ENCODE measurements around the gene GATB. TPM values are rescaled to one million over a fixed set of nuclear protein-coding genes. Genes with fewer than 3 reads are reported as not detected.

Gene GATB
- polyA plus RNA-seq, 1 donor (not counting 4 experiments of a cell fraction or from before 2014, with no cell fraction given), result 31.0 TPM

DNA sequence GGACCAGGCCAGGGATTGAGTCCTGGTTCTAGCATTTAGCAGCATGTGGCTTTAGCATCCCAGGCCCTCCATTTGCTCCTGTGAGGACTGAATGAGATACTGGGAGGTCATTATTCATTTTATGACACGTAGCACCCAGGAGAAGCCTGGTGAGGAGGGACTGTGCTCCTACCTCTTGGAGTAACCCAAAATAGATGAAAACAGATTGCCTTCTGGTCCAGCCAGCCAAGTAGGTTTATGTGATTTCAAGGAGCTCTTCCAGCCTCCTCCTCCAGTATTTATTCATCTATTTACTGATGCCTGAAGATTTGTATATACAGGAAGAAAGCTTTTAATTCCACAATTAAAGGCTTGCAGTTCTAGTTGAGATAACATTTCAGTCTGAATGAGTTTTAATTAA lies 109.3 kb downstream of the GATB start:
- no peak for DNase-seq (ENCODE audit: low read depth, low spot score)
- no peaks in the 10 kb centered on the region for H3K4me1 ChIP-seq (ENCODE audit: control insufficient read depth, extremely low read depth, insufficient read depth, low read length)
- no peak overlapping the region for H3K27ac ChIP-seq (ENCODE audit: control insufficient read depth, insufficient read depth, low read length)
- no peaks in the 10 kb centered on the region for H3K27me3 ChIP-seq (ENCODE audit: control insufficient read depth, extremely low read depth, insufficient read depth, low read length)
- H3K79me2 ChIP-seq (ENCODE audit: control insufficient read depth, insufficient read depth, low read length), result no peaks in the 10 kb centered on the region
- dilution Hi-C loops (cut with MboI; ENCODE audit: extremely low pct_ligation_motif_present, low sequenced_read_pairs), result no loop called here
- FAIRE-seq, result no peak
- no peak overlapping the region for H3K4me2 ChIP-seq (ENCODE audit: control insufficient read depth, extremely low read depth, insufficient read depth, low read depth, low read length)
- H3K4me3 ChIP-seq (ENCODE audit: control insufficient read depth in 2 of 3, extremely low read depth in 1 of 3, insufficient read depth in 2 of 3, low read depth in 1 of 3, low read length in 3 of 3), result no peak overlapping the region
- no peak overlapping the region for H2AFZ ChIP-seq (ENCODE audit: control insufficient read depth, low read length)
- TF ChIP-seq, protein P1, sequence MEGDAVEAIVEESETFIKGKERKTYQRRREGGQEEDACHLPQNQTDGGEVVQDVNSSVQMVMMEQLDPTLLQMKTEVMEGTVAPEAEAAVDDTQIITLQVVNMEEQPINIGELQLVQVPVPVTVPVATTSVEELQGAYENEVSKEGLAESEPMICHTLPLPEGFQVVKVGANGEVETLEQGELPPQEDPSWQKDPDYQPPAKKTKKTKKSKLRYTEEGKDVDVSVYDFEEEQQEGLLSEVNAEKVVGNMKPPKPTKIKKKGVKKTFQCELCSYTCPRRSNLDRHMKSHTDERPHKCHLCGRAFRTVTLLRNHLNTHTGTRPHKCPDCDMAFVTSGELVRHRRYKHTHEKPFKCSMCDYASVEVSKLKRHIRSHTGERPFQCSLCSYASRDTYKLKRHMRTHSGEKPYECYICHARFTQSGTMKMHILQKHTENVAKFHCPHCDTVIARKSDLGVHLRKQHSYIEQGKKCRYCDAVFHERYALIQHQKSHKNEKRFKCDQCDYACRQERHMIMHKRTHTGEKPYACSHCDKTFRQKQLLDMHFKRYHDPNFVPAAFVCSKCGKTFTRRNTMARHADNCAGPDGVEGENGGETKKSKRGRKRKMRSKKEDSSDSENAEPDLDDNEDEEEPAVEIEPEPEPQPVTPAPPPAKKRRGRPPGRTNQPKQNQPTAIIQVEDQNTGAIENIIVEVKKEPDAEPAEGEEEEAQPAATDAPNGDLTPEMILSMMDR (optimal IDR thresholded peaks at IDR 0.05 in 1 of 3, IDR thresholded peaks at IDR 0.05 in 1 of 3, conservative IDR thresholded peaks at IDR 0.05 in 1 of 3; ENCODE audit: extremely low read depth in 1 of 3, insufficient read depth in 2 of 3, low read length in 3 of 3), result no peak
- no peak for TF ChIP-seq EZH2 (IDR thresholded peaks at IDR 0.05; ENCODE audit: low read length)
- H4K20me1 ChIP-seq (ENCODE audit: control insufficient read depth, extremely low read depth, insufficient read depth, low read length), result no peaks in the 10 kb centered on the region
- no peak overlapping the region for H3K9ac ChIP-seq (ENCODE audit: control insufficient read depth, extremely low read depth, insufficient read depth, low read length)
- H3K9me3 ChIP-seq (ENCODE audit: control insufficient read depth, low read depth, low read length), result no peaks in the 10 kb centered on the region
- no peaks in the 10 kb centered on the region for H3K9me1 ChIP-seq (ENCODE audit: control insufficient read depth, extremely low read depth, insufficient read depth, low read length)
- peaks cover 0 to 20% of the 10 kb centered on the region in 2 experiments for H3K36me3 ChIP-seq (ENCODE audit: control insufficient read depth in 2 of 2, extremely low read depth in 1 of 2, insufficient read depth in 2 of 2, low read length in 2 of 2)

DNA sequence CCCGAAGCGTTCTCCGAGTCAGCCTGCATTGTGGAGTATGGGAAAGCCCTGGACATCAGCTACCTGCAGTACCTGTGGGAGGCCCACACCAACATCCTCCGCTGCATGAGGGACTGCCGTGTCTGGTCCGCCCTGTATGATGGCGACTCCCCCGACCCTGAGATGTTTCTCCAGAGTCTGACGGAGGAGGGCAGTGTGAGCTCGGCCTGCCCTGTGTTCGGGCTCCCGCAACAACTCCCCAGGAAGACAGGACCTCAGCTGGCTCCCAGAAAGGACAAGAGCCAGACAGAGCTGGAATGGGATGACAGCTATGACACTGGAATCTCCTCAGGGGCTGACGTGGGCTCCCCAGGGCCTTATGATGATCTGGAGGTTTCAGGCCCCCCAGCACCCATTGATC lies 111.3 kb downstream of the GATB start:
- peaks cover 0 to 18% of the 10 kb centered on the region in 2 experiments for H3K36me3 ChIP-seq (ENCODE audit: control insufficient read depth in 2 of 2, extremely low read depth in 1 of 2, insufficient read depth in 2 of 2, low read length in 2 of 2)
- FAIRE-seq, result no peak

More for the DNA sequence above, 111.3 kb downstream of the GATB start:
- no peaks in the 10 kb centered on the region for H3K79me2 ChIP-seq (ENCODE audit: control insufficient read depth, insufficient read depth, low read length)
- dilution Hi-C loops (cut with MboI; ENCODE audit: extremely low pct_ligation_motif_present, low sequenced_read_pairs), result no loop called here
- H3K27me3 ChIP-seq (ENCODE audit: control insufficient read depth, extremely low read depth, insufficient read depth, low read length), result no peaks in the 10 kb centered on the region
- H3K4me2 ChIP-seq (ENCODE audit: control insufficient read depth, extremely low read depth, insufficient read depth, low read depth, low read length), result no peak overlapping the region
- no peak for DNase-seq (ENCODE audit: low read depth, low spot score)
- H3K9me3 ChIP-seq (ENCODE audit: control insufficient read depth, low read depth, low read length), result no peaks in the 10 kb centered on the region
- no peak overlapping the region for H2AFZ ChIP-seq (ENCODE audit: control insufficient read depth, low read length)
- no peaks in the 10 kb centered on the region for H4K20me1 ChIP-seq (ENCODE audit: control insufficient read depth, extremely low read depth, insufficient read depth, low read length)
- no peak overlapping the region for H3K4me3 ChIP-seq (ENCODE audit: control insufficient read depth in 2 of 3, extremely low read depth in 1 of 3, insufficient read depth in 2 of 3, low read depth in 1 of 3, low read length in 3 of 3)
- no peak overlapping the region for H3K9ac ChIP-seq (ENCODE audit: control insufficient read depth, extremely low read depth, insufficient read depth, low read length)
- no peaks in the 10 kb centered on the region for H3K4me1 ChIP-seq (ENCODE audit: control insufficient read depth, extremely low read depth, insufficient read depth, low read length)
- no peaks in the 10 kb centered on the region for H3K9me1 ChIP-seq (ENCODE audit: control insufficient read depth, extremely low read depth, insufficient read depth, low read length)
- no peak for TF ChIP-seq EZH2 (IDR thresholded peaks at IDR 0.05; ENCODE audit: low read length)
- TF ChIP-seq, protein P1 (optimal IDR thresholded peaks at IDR 0.05 in 1 of 3, IDR thresholded peaks at IDR 0.05 in 1 of 3, conservative IDR thresholded peaks at IDR 0.05 in 1 of 3; ENCODE audit: extremely low read depth in 1 of 3, insufficient read depth in 2 of 3, low read length in 3 of 3), result no peak
- no peak overlapping the region for H3K27ac ChIP-seq (ENCODE audit: control insufficient read depth, insufficient read depth, low read length)

Measured in keratinocyte (primary cell).